HepG2 (cell line): ENCODE measurements around the gene JMJD7. TPM values are rescaled to one million over a fixed set of nuclear protein-coding genes. Genes with fewer than 3 reads are reported as not detected.

Experiments
- ATAC-seq: fragments of 200-7000 bp; cut with Tn5 transposase; 3 replicates; pipeline ENCODE4 v1.9.1; 2020; ENCODE audit warnings: mild to moderate bottlenecking, moderate library complexity
- BruUV-seq: library from RNA; stranded (reverse); fragments of 400-500 nt; replicated peaks from 2 replicates; lab custom pipeline; 2021; lab: Mats Ljungman, UMichigan
- CTCF ChIA-PET: fragments of 300-600 bp; formaldehyde crosslinking; extraction: SDS; loops from one replicate; lab custom pipeline; 2021; ENCODE audit warnings: low total read pairs, inconsistent platforms, low intra/inter-chr PET ratio; lab: Yijun Ruan, JAX
- POLR2A ChIA-PET: fragments of 350-600 bp; sonication (Branson Sonifier 250); formaldehyde crosslinking; loops from one replicate; lab custom pipeline; 2020; ENCODE audit warnings: antibody characterized with exemption, inconsistent platforms; lab: Yijun Ruan, JAX
- DNase-seq: peaks from one replicate; pipeline ENCODE4 v3.0.0-alpha.2; 2015; ENCODE audit warnings: low spot score
- FAIRE-seq: peaks from 3 replicates; lab custom pipeline; 2011; peaks lifted over from hg19 to GRCh38; lab: Jason Lieb, UNC
- H2AFZ ChIP-seq: one replicate; pipeline ENCODE4 v1.6.1; 2011; ENCODE audit warnings: low read length, inconsistent platforms
- H3K27ac ChIP-seq: fragments of 300-600 bp; 3 replicates; pipeline ENCODE4 v1.8.0; 2011; ENCODE audit warnings: mixed run types, mild to moderate bottlenecking, mixed read lengths, low read length, inconsistent platforms; ENCODE audit not compliant: insufficient read depth; ENCODE audit errors: extremely low read length
- H3K27me3 ChIP-seq, 2 experiments: fragments of 200-600 bp in 1 of 2; 2 replicates in 1 of 2; 3 replicates in 1 of 2; pipeline versions ENCODE4 v1.6.0 to v1.8.0; 2011; ENCODE audit warnings: low read length in 2 of 2, mild to moderate bottlenecking in 2 of 2, moderate library complexity in 2 of 2, inconsistent platforms in 1 of 2; ENCODE audit not compliant: insufficient read depth in 2 of 2, control insufficient read depth in 1 of 2
- H3K36me3 ChIP-seq, 2 experiments: fragments of 200-600 bp in 1 of 2; replicated peaks in 1 of 2; 2 replicates in 1 of 2; 3 replicates in 1 of 2; pipeline versions ENCODE4 v1.5.1 to v1.8.0; 2011; ENCODE audit warnings: low read length in 2 of 2, inconsistent platforms in 1 of 2; ENCODE audit not compliant: insufficient read depth in 2 of 2, control insufficient read depth in 1 of 2
- H3K4me1 ChIP-seq: 2 replicates; pipeline ENCODE4 v1.5.1; 2012; ENCODE audit warnings: low read length, inconsistent platforms; ENCODE audit not compliant: insufficient read depth
- H3K4me2 ChIP-seq: 2 replicates; pipeline ENCODE4 v1.6.0; 2011; ENCODE audit warnings: low read depth, low read length, inconsistent platforms
- H3K4me3 ChIP-seq, 3 experiments: fragments of 200-600 bp in 1 of 3; sonication (generic), shearing (Covaris generic) in 1 of 3; replicated peaks in 1 of 3; 2 replicates each; pipeline ENCODE4 v1.5.1; 2011 to 2016; ENCODE audit warnings: low read length in 3 of 3, inconsistent platforms in 2 of 3, low read depth in 2 of 3, mild to moderate bottlenecking in 2 of 3, control low read depth in 1 of 3, mixed read lengths in 1 of 3; ENCODE audit not compliant: insufficient read depth in 1 of 3
- H3K79me2 ChIP-seq: one replicate; pipeline ENCODE4 v1.6.1; 2011; ENCODE audit warnings: low read length, inconsistent platforms; ENCODE audit not compliant: insufficient read depth
- H3K9ac ChIP-seq: 2 replicates; pipeline ENCODE4 v1.6.0; 2011; ENCODE audit warnings: mild to moderate bottlenecking, low read depth, low read length, inconsistent platforms; ENCODE audit not compliant: insufficient read depth
- H3K9me3 ChIP-seq: 2 replicates; pipeline ENCODE4 v1.5.1; 2012; ENCODE audit warnings: mild to moderate bottlenecking, low read length
- H4K20me1 ChIP-seq: 2 replicates; pipeline ENCODE4 v1.6.0; 2011; ENCODE audit warnings: inconsistent platforms, mild to moderate bottlenecking, low read length, moderate library complexity; ENCODE audit not compliant: insufficient read depth
- ETV5 ChIP-seq: IDR thresholded peaks from 2 replicates; pipeline ENCODE4 v1.6.1; 2018; ENCODE audit warnings: missing biosample characterization, missing genetic modification reagents, inconsistent platforms, borderline replicate concordance
- HHEX ChIP-seq: IDR thresholded peaks from 2 replicates; pipeline ENCODE4 v1.6.1; 2016; ENCODE audit warnings: control low read depth
- HINFP ChIP-seq: sonication (generic); formaldehyde crosslinking; IDR thresholded peaks from 2 replicates; pipeline ENCODE4 v1.4.0; 2020; ENCODE audit warnings: low read depth, mild to moderate bottlenecking, missing genetic modification reagents
- HMG20B ChIP-seq: conservative IDR thresholded peaks from 2 replicates; pipeline ENCODE4 v1.6.1; 2016; ENCODE audit warnings: missing genetic modification reagents, missing compliant biosample characterization
- HNF4A ChIP-seq: sonication (generic); formaldehyde crosslinking; IDR thresholded peaks from 2 replicates; pipeline ENCODE4 v1.4.0; 2020; ENCODE audit warnings: missing genetic modification reagents
- MAFF ChIP-seq: IDR thresholded peaks from 2 replicates; pipeline ENCODE4 v1.6.1; 2011; ENCODE audit warnings: low read depth, low read length, improper control_type of control experiment
- MAFG ChIP-seq: sonication (generic); formaldehyde crosslinking; IDR thresholded peaks from 2 replicates; pipeline ENCODE4 v1.5.1; 2020; ENCODE audit warnings: mild to moderate bottlenecking, missing genetic modification reagents
- PAXIP1 ChIP-seq: sonication (generic); formaldehyde crosslinking; conservative IDR thresholded peaks from 2 replicates; pipeline ENCODE4 v1.4.0; 2020; ENCODE audit warnings: mild to moderate bottlenecking, missing genetic modification reagents, moderate library complexity
- PITX1 ChIP-seq: sonication (generic); formaldehyde crosslinking; IDR thresholded peaks from 2 replicates; pipeline ENCODE4 v1.5.1; 2020; ENCODE audit warnings: mild to moderate bottlenecking, missing genetic modification reagents
- PRPF4 ChIP-seq: fragments of 200-400 bp; formaldehyde crosslinking; IDR thresholded peaks from 2 replicates; pipeline ENCODE4 v1.6.1; 2016; ENCODE audit warnings: low read length, low read depth; ENCODE audit not compliant: poor library complexity, severe bottlenecking
- RAD21 ChIP-seq: fragments of 450-650 bp; formaldehyde crosslinking; IDR thresholded peaks from 2 replicates; pipeline ENCODE4 v1.5.0; 2020; ENCODE audit warnings: mild to moderate bottlenecking
- RXRA ChIP-seq: sonication (generic); formaldehyde crosslinking; IDR thresholded peaks from 2 replicates; pipeline ENCODE4 v1.5.1; 2020; ENCODE audit warnings: missing genetic modification reagents
- SATB2 ChIP-seq: sonication (generic); formaldehyde crosslinking; IDR thresholded peaks from 2 replicates; pipeline ENCODE4 v1.5.0; 2020; ENCODE audit warnings: missing genetic modification reagents
- ZC3H13 ChIP-seq: sonication (generic); formaldehyde crosslinking; IDR thresholded peaks from 2 replicates; pipeline ENCODE4 v1.8.1; 2023; ENCODE audit warnings: mild to moderate bottlenecking, missing genetic modification reagents, moderate library complexity
- ZFX ChIP-seq: sonication (generic); formaldehyde crosslinking; IDR thresholded peaks from 2 replicates; pipeline ENCODE4 v1.4.0; 2020; ENCODE audit warnings: mild to moderate bottlenecking, low read depth, missing genetic modification reagents, moderate library complexity
- ZMAT5 ChIP-seq: sonication (generic); formaldehyde crosslinking; IDR thresholded peaks from 2 replicates; pipeline ENCODE4 v1.5.0; 2020; ENCODE audit warnings: mild to moderate bottlenecking, low read depth, missing genetic modification reagents, borderline replicate concordance
- ZNF20 ChIP-seq: sonication (generic); formaldehyde crosslinking; IDR thresholded peaks from 2 replicates; pipeline ENCODE4 v1.4.0; 2020; ENCODE audit warnings: mild to moderate bottlenecking, moderate library complexity, missing genetic modification reagents
- ZNF333 ChIP-seq: sonication (generic); formaldehyde crosslinking; IDR thresholded peaks from 2 replicates; pipeline ENCODE4 v1.4.0; 2020; ENCODE audit warnings: mild to moderate bottlenecking, missing genetic modification reagents, borderline replicate concordance
- ZNF34 ChIP-seq: sonication (generic); formaldehyde crosslinking; IDR thresholded peaks from 2 replicates; pipeline ENCODE4 v1.4.0; 2020; ENCODE audit warnings: mild to moderate bottlenecking, missing genetic modification reagents, borderline replicate concordance
- ZNF790 ChIP-seq: sonication (generic); formaldehyde crosslinking; IDR thresholded peaks from 2 replicates; pipeline ENCODE4 v1.8.0; 2022; ENCODE audit warnings: missing genetic modification reagents, mild to moderate bottlenecking, borderline replicate concordance
- WGBS: methylation state at CpG from one replicate; pipeline ENCODE4 v1.1.6; 2017; ENCODE audit warnings: low lambda C conversion rate; 5-methylcytosine and 5-hydroxymethylcytosine counted together
- in situ Hi-C: cut with HindIII; loops from 2 replicates; pipeline ENCODE4 v1.10.0; 2017; ENCODE audit warnings: low pct_unique_long_range_greater_than_20kb; ENCODE audit not compliant: extremely low pct_ligation_motif_present
- intact Hi-C: fragments of 100-400 bp; cut with micrococcal nuclease; formaldehyde crosslinking; loops from one replicate; pipeline ENCODE4 v1.10.0; 2022; ENCODE audit not compliant: unreplicated experiment
- polyA plus RNA-seq, 8 experiments: library from polyadenylated mRNA; depleted of rRNA in 3 of 8; stranded (reverse) in 7 of 8; unstranded in 1 of 8; fragments of >200 nt; fragmentation: Illumina TruSeq in 4 of 8; extraction: Trizol in 4 of 8; gene quantifications; 2 replicates each; pipeline versions ENCODE4 v1.2.1 to v1.2.3, GENCODE V29; 2011 to 2016; ENCODE audit warnings: low read depth in 4 of 8, missing spikeins in 1 of 8, mixed read lengths in 1 of 8; ENCODE audit not compliant: insufficient read depth in 1 of 8
- total RNA-seq, 5 experiments: library from RNA; depleted of rRNA; stranded (reverse); fragments of >200 nt; fragmentation: Illumina TruSeq; extraction: Trizol; gene quantifications; 2 replicates each; pipeline ENCODE4 v1.2.3, GENCODE V29; 2016; ENCODE audit warnings: low read depth in 1 of 5

JMJD7 gene
- total and polyA plus RNA-seq, 2 of the 13 experiments (the other 11 are each of a cell fraction or from before 2014, with no cell fraction given), result 6.4 to 7.1 TPM

GRCh38 chr15:41795996-41796856, 31.7 kb upstream of the JMJD7 start:
- peak; percentile 61 for FAIRE-seq
- TF ChIP-seq ZMAT5 (no peak), HNF4A (CRISPR knock-in tag) (0 out of 2 replicates have a peak, but pooled peaks have one; percentile 37), PITX1 (no peak), PRPF4 (no peak), RXRA (CRISPR knock-in tag) (no peak), ZNF790 (CRISPR knock-in tag) (no peak), ETV5 (CRISPR knock-in tag) (peak; percentile 19; the same call in 1 of the 2 replicates), HHEX (CRISPR knock-in tag) (no peak), ZC3H13 (CRISPR knock-in tag) (no peak), ZNF333 (CRISPR knock-in tag) (no peak), ZNF34 (CRISPR knock-in tag) (no peak), MAFG (CRISPR knock-in tag) (peak; percentile 87), HINFP (CRISPR knock-in tag) (no peak), ZFX (CRISPR knock-in tag) (peak; percentile 18; the same call in 1 of the 2 replicates), ZNF20 (CRISPR knock-in tag) (no peak), PAXIP1 (CRISPR knock-in tag) (peak; percentile 46), MAFF (peak; percentile 97), RAD21 (CRISPR knock-in tag) (no peak), SATB2 (CRISPR knock-in tag) (no peak), HMG20B (CRISPR knock-in tag) (no peak)

More at GRCh38 chr15:41795996-41796856, 31.7 kb upstream of the JMJD7 start:
- in situ Hi-C loops (no loop called here), intact Hi-C loops (no loop called here)
- Histone ChIP-seq H4K20me1 (no peaks in the 10 kb centered on the region), H3K4me3 (no peak overlapping the region), H3K27ac (peak overlapping the region; percentile 54), H3K79me2 (peaks cover 2% of the 10 kb centered on the region), H2AFZ (no peak overlapping the region), H3K9me3 (no peaks in the 10 kb centered on the region), H3K27me3 (no peaks in the 10 kb centered on the region), H3K9ac (no peak overlapping the region), H3K4me1 (peaks cover 41% of the 10 kb centered on the region), H3K4me2 (peak overlapping the region; percentile 16; the same call in 1 of the 2 replicates), H3K36me3 (no peaks in the 10 kb centered on the region)
- DNase-seq (peak; percentile 32), ATAC-seq (no peak; the same call in 2 of the 3 replicates)
- WGBS, result 85% methylated on average over 10 of the region's 10 CpGs
- CTCF ChIA-PET, result no interaction called here
- POLR2A ChIA-PET, result no interaction called here
- no TSS peak for BruUV-seq
